HG03280 (cell line): ENCODE results near the gene SH3GL3.

Source experiments
- ATAC-seq: cut with Tn5 transposase; IDR thresholded peaks from one replicate; pipeline ENCODE4 v1.9.1; 2021; ENCODE audit warnings: mild to moderate bottlenecking, moderate library complexity; ENCODE audit not compliant: unreplicated experiment

Gene SH3GL3

DNA sequence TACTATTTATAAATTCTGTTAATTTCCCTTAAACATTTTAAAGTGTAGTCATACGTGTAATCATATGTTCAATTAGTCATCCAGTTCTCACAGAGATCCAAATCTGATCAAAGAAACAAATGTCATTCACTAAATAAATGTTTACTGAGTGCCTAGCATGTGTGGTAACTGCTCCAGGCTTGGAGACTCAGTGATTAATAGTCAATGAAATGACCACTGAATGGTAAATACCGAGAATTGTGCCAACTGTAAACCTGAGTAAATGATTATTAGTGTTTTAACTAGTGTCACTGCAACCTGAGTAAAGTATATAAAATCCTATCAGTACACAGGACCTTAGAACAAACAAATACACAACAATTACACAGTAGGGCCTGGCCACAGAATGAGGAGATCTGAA, 52.3 kb downstream of the SH3GL3 start:
- no peak for ATAC-seq

DNA sequence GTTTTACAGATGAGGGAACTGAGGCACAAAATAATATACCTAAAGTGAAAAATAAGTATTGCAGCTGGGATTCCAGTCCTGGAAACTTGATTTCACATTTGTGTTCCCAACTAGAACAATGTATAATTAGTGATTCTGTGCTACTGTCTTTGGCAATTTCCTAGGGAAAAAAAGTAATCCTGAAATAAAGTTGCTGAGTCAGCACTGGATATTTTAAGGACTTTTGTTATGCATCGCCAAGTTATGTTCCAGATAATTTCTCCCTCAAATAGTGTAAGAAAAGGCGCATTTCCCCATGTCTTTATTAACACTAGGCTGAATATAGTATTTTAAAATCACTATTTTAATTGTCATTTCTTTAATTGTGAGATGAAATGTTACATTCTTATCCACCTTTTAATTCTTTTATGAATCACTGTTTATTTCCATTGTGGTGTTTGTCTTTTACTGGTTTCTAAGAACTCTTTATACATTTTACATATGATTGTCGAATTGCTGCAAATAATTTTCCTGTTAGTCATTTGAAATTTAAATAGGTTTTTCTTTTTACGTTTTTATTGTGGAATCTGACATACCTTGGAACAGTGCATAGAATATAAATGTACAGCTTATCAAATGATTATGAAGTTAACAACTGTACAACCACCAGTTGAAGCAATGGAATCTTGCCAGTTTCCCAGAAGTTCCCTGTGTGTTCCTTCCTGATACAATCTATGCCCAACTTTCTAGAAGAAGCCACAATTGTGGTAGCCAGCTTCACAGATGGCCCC, 56.6 kb downstream of the SH3GL3 start:
- ATAC-seq, result no peak

DNA sequence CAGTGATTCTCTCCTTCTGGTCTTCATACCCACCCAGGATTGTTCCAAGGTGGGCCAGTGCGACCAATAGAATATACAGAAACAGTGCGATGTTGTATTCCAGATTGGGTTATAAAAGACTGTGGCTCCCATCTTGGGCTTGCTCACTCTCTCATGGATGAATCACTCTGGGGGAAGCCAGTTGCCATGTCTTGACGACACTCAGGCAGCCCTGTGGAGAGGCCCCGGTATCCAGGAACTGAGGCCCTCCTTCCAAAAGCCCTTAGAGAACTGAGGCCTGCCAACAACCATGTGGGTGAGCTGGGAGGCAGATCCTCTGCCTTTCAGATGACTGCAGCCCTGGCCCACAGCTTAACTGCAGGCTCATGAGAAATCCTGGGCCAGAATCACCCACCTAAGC, 57.2 kb downstream of the SH3GL3 start:
- no peak for ATAC-seq

DNA sequence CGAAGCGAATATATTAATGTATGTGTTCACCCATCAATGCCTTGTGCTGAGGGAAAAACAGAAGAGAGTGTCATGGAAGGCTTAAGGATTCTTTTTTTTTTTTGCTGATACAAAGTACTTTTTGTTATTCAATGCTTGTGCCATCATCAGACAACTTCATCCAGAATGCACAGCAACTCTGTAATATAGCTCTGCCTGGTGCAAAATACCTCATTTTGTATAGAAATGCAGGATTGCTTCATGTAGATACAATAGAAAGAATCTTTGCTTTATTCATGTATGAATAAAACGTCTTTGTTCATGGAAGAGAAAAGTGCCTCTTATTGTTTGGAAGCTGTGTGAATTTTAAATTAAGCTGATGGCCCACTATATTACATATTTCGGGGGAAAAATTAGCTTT, 62.9 kb downstream of the SH3GL3 start:
- ATAC-seq, result no peak

DNA sequence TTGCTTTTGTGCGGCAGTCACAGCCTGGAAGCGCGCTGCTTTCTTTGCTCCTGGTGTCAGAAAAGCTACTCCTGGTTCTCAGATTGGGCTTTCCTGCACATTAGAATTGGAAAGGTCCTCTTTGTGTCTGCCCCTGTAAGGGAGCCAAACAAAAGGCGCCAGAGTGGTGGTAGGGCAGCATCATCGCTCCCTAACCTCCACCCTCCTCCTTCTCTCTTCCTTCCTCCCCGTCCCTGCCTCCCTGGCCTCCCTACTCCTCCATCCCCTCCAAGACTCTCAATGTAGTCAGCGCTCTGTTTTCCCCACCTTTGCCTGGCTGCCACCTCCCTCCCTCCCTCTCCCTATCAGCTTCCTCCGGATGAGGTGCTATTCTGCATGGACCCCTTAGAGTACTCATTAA, 65.3 kb downstream of the SH3GL3 start:
- no peak for ATAC-seq

DNA sequence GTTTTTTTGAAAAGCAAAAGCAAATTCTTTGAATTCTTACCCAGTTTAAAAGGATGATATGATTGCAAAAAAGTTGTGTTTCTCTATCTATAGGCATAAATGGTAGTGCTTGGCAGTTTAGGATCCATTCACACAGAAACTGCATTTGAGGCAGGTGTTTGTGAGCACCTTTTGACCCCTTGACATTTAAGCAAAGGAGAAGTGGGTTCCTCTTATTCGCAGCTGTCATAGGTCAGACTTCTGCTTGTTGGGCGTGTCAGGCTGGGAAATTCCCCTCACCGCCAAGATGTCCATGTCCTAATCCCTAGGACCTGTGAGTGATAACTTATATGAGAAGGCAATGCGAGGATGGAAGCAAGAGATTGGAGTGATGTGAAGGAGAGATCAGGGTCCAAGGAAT, 67.4 kb downstream of the SH3GL3 start:
- ATAC-seq, result no peak

DNA sequence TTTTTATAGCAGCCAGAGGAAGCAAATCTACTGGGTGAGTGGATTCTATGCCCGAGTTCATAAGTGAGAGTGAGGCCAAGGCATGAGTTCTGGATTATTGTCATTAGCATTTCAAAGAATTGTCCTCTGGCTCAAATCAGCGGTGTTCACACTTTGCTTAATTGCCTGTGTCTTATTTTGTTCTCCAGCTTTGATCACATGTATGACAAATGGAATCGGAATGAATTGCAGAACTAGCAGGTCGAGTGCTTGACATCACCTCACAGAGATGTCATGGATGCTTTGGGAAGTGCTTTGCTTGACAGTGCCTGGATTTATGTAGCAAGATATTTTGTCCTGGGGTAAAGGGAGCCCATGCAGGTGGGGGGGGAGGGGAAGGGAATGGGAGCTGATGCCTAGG, 68.0 kb downstream of the SH3GL3 start:
- ATAC-seq, result no peak

DNA sequence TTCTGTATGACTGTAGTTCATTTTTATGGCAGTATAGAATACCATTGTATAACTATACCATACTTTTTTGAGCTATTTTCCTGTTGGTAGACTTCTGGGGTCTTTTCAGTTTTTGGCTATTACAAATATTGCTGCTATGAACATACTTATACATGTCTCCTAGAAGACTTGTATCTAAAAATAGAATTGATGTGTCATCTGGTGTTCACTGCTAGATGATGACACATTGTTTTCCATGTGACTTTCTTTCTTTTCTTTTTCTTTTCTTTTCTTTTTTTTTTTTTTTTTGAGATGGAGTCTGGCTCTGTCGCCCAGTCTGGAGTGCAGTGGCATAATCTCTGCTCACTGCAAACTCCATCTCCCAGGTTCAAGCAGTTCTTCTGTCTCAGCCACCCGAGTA, 69.8 kb downstream of the SH3GL3 start:
- ATAC-seq, result no peak

DNA sequence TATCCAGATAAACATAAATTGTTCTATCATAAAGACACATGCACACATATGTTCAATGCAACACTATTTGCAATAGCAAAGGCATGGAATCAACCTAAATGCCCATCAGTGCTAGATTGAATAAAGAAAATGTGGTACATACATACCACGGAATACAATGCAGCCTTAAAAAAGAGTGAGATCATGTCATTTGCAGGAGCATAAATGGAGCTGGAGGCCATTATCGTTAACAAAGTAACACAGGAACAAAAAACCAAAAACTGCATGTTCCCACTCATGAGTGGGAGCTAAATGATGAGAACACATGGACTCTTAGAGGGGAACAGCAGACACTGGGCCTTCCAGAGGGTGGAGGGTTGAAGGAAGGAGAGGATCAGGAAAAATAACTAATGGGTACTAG, 79.2 kb downstream of the SH3GL3 start:
- no peak for ATAC-seq

DNA sequence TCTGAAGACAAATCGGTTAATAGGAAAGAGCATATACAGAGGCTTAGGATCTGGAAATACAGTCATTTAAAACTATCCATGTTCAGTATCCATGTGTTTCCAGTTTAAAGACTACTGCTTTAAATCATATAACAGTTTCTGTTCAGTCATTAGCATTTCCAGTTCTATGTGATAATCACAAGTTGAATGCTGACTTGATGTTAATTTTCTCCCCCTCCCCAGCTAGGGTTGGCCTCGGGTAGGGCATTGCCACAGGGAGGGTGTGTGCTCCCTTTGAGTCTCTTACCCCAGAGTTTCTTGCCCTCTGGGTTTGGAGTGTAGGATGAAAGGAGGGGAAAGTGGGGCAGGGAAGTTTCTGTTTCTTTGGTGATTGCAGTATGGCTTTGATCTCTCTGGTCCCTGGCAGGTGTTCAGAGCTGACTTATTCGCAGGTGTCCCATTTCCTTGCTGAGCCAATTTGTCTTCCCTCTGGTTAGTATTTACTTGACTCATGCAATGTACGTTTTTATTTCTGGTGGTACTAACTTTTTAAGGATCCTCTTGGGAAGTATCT, 86.3 kb downstream of the SH3GL3 start:
- ATAC-seq, result no peak

DNA sequence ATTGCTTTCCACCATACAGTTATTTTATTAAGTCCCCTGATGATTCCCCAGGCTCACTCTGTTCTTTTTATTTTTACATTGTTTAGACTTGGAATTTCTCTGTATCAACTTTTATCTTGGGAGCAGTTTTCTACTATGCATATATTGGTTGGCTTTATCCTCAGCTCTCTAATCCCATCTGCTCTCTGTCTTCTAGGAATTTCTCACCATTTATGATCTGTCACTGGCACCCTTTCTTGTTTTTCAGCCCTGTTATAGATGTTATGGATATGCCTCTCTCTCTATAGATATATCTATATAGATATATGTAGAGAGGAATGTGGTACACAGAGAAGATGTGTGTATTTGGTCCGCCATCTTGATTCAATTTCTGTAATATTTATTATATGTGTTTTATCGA, 90.5 kb downstream of the SH3GL3 start:
- ATAC-seq, result no peak

DNA sequence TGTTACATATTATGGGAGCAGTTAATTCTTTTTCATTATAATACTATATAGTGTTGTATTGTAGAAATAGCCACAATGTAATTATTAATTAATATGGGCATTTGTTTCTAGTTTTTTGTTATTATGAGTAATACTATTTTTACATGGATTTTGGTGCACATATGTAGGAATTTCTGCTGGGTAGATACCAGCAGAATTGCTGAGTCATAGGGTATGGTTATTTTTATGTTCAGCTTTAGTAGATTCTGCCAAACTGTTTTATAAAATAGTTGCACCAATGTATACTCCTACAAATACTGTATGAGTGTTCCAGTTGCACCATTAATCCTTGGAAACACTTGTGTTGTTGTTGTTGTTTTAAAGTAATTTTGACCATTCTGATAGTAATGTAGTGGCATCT, 91.5 kb downstream of the SH3GL3 start:
- ATAC-seq, result no peak

DNA sequence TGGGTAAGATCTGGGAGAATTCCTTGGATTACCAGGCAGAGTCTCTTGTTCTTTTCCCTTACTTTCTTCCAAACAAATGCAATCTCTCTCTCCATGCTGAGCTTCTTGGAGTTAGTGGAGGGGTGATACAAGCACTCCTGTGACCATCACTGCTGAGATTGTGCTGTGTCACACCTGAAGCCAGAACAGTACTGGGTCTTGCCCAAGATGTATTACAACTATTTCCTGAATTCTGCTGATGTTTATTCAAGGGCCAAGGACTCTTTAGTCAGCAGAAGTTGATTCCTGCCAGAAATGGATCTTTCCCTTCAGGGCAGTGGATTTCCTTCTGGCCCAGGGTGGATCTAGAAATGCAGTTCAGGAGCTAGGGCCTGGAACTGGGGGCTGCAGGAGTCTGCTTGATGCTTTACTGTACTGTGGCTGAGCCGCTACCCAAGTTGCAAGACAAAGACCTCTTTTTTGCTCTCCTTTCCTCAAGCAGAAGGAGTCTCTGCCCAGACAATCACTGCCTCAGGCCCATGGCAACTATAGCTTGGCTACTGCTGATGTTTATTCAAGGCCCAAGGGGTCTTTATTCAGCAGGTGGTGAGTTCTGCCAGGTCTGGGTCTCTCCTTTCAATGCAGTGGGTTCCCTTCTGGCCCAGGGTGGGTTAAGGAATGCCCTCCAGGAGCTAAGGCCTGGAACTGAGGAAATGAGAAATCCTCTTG, 98.8 kb downstream of the SH3GL3 start:
- no peak for ATAC-seq

DNA sequence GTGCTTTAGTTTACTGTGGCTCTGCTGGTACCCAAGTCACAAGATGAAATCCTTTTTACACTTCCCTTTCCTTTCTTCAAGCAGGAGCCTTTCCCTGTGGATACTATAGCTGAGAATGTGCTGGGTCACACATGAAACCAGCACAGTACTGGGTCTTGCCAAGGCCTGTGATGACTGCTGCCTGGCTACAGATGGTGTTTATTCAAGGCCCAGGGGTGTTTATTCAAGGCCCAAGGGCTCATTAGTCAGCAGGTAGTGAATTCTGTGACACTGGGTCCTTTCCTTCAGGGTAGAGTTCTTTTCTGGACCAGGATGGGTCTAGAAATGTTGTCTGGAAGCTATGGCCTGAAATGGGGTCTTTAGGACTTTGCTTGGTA, 99.4 kb downstream of the SH3GL3 start:
- ATAC-seq, result no peak

DNA sequence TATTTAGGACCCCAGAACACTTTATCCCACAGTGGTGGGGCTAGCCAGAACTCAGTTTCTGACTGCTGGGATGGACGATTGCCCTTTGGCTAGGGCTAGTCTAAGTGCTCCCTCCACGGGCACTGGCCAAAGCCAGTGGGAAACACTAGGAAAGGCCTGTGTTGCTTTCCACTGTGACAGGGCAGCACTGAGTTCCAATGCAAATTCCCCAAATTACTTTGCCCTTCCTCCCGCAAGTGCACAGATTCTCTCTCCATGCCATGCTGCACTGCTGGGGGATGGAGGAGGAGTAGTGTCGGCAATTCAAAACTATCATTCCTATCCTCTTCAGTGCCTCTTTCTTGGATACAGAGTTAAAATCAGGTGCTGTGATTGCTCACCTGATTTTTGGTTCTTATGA, 100.0 kb downstream of the SH3GL3 start:
- no peak for ATAC-seq

DNA sequence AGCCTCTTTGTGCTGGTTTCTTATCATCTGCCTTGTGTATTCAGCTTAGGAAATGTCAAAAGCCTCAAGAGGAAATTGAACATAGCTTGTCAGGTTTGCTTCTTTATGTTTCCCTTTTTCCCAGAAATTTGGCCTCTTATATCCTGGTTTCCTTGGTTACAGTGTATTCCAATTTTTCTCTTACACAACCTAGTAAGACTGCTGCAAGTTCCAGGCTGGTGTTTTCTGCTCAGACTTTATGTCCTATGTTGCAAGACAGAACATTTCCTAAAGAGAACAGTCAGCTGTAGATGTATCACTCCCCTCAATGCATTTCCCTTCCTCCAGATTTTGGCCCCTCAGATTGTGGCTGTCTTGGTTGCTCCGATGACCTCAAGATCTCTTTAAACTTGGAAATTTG, 102.5 kb downstream of the SH3GL3 start:
- ATAC-seq, result no peak

DNA sequence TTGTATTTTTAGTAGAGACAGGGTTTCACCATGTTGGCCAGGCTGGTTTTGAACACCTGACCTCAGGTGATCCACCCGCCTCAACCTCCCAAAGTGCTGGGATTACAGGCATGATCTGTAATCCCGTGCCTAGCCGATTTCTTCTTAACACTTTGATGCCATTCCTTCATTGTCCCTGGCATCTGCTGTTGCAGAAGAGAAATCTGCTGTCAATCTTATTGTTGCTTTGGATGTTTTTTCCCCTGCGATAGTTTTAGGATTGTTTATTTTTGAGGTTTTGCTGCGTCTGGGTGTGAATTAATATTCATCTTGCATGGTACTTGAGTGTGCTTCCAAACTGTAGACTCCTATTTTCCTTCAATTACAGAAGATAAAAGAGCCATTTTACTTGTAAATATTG, 107.4 kb downstream of the SH3GL3 start:
- no peak for ATAC-seq

DNA sequence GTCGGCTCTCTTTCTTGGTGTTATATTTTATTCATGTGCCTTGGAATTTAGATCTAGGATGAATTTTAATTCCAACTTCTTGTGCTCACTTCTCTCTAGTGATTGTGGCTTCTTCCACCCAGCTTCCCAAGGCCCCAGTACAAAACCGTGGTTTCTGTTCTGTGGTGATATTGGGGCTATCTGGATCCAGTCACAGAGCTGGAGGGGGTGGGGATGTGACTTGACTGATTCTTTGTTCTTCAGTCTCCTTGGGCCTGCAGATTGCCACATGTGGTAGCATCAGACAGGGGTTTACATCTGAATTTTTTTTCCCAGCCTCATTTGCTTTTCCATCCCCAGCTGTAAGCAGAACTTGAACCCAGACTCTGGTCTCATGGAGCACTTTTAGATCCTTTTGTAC, 108.2 kb downstream of the SH3GL3 start:
- no peak for ATAC-seq

DNA sequence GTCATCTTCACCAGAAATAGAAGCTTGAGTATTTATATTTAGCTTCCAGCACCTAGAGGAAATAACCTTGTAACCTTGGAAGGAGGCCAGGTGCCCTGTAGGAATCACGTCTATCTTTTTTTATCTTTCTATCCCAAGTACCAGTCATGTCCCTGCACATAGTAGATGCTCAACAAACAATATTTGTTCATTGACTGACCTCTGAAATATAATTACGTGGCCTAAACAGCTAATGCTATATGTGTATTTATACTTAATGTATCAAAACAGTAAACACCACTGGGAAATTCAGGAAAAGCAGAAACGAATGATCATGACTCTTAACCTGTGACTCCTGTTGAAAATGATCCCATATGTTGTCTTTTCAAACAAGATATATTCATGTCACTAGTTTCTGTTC, 108.9 kb downstream of the SH3GL3 start:
- no peak for ATAC-seq

DNA sequence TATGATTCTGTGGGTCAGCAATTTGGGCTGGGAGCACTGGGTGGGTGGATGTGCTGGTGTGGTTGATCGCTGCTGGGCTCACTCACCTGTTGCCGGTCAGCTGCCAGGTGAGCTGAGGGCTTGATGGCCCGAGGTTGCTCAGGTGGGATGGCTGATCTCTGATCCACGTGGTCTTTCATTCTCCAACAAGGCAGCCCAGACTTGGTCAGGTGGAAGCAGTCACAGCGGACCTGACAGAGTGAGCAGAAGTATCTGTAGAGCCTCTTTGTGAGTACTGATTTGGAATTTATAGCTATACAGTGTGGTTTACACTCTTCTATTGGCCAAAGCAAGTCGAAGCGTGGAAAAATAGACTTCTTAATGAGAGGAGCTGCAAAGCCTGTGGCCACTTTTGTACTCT, 109.6 kb downstream of the SH3GL3 start:
- no peak for ATAC-seq

DNA sequence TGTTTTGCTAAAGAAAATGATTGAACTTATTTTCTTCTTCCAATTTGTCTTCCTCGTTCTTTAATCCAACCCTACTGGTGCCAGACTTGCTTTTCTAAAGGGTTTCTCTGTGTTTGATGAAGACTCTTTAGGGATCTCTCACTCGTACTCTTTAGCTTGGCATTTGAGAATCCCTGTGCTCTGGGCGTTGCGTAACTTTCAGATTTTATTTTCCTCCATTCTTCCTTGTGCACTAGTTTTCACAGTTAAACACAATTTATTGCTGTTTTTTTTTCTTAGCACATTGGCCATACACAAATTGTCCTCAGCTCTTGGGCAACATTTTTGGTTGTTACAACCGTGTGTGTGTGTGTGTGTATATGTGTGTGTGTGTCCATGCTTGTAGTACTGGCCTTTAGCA, 111.0 kb downstream of the SH3GL3 start:
- ATAC-seq, result no peak

DNA sequence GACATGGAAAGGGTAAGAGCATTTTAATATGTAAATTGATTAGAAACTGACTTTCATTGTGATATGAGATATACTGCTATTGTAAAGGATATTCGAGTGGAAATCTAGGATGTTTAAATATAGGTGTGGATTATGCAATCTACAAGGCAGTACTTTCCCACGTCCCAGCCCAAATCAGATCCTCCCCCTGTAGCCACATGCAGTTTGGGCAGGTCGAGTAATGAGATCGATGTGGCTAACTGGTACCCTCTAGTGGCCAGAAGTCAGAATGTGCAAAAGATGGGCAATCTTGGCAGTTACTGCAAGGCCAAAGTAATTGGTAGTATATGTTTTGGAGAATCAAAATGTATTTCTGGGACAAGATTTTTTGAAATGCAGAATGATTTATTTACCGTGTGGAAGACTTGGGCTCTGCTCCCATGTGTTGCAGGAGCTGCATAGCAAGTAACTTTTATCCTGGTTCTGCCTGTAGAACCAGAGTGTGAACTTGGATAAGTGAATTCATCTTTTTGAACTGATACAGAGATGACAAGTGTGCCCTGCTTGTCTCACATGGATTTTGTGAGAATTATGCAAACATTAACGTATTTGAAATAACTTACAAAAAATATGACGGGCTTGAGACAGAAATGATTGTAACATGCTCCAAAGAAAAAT, 112.3 kb downstream of the SH3GL3 start:
- no peak for ATAC-seq
